Stimulated activated CD4-positive, alpha-beta T cell treated with anti-CD3 and anti-CD28 coated beads, Interleukin-1b, Interleukin-23, amount 100 ng/mL, for 48 hours (primary cell): ENCODE data around the gene MAGEB17.

Experiments
- DNase-seq: peaks from one replicate; pipeline ENCODE4 v3.0.0-alpha.2; 2020

Gene MAGEB17

GRCh38 chrX:16212436-16212835, 45.2 kb downstream of the MAGEB17 start:
- no peak for DNase-seq

GRCh38 chrX:16213961-16214360, 46.7 kb downstream of the MAGEB17 start:
- no peak for DNase-seq

GRCh38 chrX:16215660-16216059, 48.4 kb downstream of the MAGEB17 start:
- no peak for DNase-seq
